Breast epithelium (tissue), 4 donors: ENCODE data around the gene ACTRT2. TPM values are rescaled to one million over a fixed set of nuclear protein-coding genes. Genes with fewer than 3 reads are reported as not detected.

Source experiments
- DNase-seq, 2 donors: peaks; one replicate each; pipeline ENCODE4 v3.0.0-alpha.2; 2019; ENCODE audit warnings: low spot score in 2 of 2
- H3K27ac ChIP-seq, 2 donors: fragments of 200-600 bp; sonication (generic) in 1 of 2; one replicate each; pipeline ENCODE4 v1.5.1; 2016 to 2019; ENCODE audit warnings: mild to moderate bottlenecking in 1 of 2
- H3K27me3 ChIP-seq, 2 donors: fragments of 200-600 bp; sonication (generic) in 1 of 2; one replicate each; pipeline versions ENCODE4 v1.5.1 to v1.6.0; 2017 to 2019; ENCODE audit warnings: control low read depth in 1 of 2, mild to moderate bottlenecking in 1 of 2
- H3K36me3 ChIP-seq: fragments of 200-600 bp; one replicate; pipeline ENCODE4 v1.5.1; 2019
- H3K4me1 ChIP-seq, 2 donors: fragments of 200-600 bp; sonication (generic); one replicate each; pipeline ENCODE4 v1.5.1; 2016 to 2019; ENCODE audit warnings: control low read depth in 1 of 2
- H3K4me3 ChIP-seq, 3 donors: fragments of 200-600 bp; sonication (generic); 1 replicate in 2 of 3; 2 replicates in 1 of 3; pipeline ENCODE4 v1.5.1; 2016 to 2019; ENCODE audit warnings: mild to moderate bottlenecking in 3 of 3, moderate library complexity in 2 of 3
- H3K9me3 ChIP-seq, 2 donors: fragments of 200-600 bp; sonication (generic) in 1 of 2; one replicate each; pipeline ENCODE4 v1.5.1; 2016 to 2019; ENCODE audit warnings: control low read depth in 1 of 2
- POLR2A ChIP-seq: fragments of 450-650 bp; IDR thresholded peaks from one replicate; pipeline ENCODE4 v1.6.1; 2016; ENCODE audit warnings: antibody characterized with exemption, mild to moderate bottlenecking, moderate library complexity
- POLR2AphosphoS5 ChIP-seq, 3 donors: sonication (generic); formaldehyde crosslinking; IDR thresholded peaks; one replicate each; pipeline ENCODE4 v1.6.1; 2017; ENCODE audit warnings: antibody characterized with exemption in 3 of 3
- intact Hi-C: fragments of 100-400 bp; cut with DNase I; formaldehyde crosslinking; loops from one replicate; pipeline ENCODE4 v1.15.1; 2023; ENCODE audit warnings: low total_unique reads
- total RNA-seq, 3 donors: library from RNA; depleted of rRNA; stranded (reverse); fragments of >200 nt; gene quantifications; one replicate each; pipeline ENCODE4 v1.1.0, GENCODE V29; 2016
- TF ChIP-seq, protein P1 (sequence below), 3 donors: fragments of 450-650 bp; IDR thresholded peaks; one replicate each; pipeline ENCODE4 v1.5.1; 2016 to 2017; ENCODE audit warnings: antibody characterized with exemption in 3 of 3, mild to moderate bottlenecking in 3 of 3, moderate library complexity in 3 of 3

ACTRT2 gene
- total RNA-seq, 3 donors from 2014 or later: not detected

DNA sequence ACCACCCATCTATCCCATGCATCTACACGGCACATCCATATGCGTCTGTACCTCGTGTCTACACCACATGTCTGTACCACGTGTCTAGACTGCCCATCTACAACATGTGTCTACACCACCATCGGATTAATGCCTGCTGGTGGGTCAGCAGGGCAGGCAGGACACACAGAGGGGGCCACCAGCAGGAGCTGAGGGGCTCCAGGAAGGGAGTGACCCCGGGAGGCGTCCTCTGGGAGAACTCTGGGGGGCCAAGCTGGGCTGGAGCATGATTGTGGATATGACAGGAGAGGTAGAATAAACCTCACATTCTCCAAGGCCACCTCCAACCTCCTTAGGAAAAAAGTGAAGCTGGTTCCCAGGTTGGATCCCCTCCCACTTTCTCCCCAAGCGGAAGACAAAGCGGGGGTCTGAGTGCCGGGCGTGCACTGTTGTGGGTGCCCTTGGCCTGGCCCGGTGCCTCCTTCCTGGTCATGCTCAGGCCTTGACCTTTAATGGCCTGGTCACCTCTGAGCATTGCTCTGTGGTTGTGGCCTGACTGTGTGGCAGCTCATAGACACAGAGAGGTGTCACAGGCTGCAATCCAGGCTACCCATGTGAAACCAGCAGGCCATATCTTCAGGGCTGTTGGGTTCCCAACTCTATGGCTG is 881 bp upstream of the ACTRT2 start:
- no peaks in the 10 kb centered on the region for H3K4me1 ChIP-seq
- DNase-seq: peak in 1 of 2 donors; percentile 46
- intact Hi-C loops: no loop called here

DNA sequence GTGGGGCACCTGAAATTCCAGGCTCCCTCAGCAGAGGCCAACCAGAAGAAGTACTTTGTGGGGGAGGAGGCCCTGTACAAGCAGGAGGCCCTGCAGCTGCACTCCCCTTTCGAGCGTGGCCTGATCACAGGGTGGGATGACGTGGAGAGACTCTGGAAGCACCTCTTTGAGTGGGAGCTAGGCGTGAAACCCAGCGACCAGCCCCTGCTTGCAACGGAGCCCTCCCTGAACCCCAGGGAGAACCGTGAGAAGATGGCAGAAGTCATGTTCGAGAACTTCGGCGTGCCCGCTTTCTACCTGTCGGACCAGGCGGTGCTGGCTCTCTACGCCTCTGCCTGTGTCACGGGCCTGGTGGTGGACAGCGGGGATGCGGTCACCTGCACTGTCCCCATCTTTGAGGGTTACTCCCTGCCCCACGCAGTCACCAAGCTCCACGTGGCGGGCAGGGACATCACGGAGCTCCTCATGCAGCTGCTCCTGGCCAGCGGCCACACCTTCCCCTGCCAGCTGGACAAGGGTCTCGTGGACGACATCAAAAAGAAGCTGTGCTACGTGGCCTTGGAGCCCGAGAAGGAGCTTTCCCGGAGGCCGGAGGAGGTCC is 634 bp downstream of the ACTRT2 start:
- intact Hi-C loops: no loop called here
- TF ChIP-seq, protein P1, sequence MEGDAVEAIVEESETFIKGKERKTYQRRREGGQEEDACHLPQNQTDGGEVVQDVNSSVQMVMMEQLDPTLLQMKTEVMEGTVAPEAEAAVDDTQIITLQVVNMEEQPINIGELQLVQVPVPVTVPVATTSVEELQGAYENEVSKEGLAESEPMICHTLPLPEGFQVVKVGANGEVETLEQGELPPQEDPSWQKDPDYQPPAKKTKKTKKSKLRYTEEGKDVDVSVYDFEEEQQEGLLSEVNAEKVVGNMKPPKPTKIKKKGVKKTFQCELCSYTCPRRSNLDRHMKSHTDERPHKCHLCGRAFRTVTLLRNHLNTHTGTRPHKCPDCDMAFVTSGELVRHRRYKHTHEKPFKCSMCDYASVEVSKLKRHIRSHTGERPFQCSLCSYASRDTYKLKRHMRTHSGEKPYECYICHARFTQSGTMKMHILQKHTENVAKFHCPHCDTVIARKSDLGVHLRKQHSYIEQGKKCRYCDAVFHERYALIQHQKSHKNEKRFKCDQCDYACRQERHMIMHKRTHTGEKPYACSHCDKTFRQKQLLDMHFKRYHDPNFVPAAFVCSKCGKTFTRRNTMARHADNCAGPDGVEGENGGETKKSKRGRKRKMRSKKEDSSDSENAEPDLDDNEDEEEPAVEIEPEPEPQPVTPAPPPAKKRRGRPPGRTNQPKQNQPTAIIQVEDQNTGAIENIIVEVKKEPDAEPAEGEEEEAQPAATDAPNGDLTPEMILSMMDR (IDR thresholded peaks at IDR 0.05): no peak
- Histone ChIP-seq H3K27ac (no peak overlapping the region), H3K9me3 (peaks cover 0 to 3% of the 10 kb centered on the region in 2 donors), H3K4me3 (no peak overlapping the region), H3K27me3 (peaks cover 0 to 38% of the 10 kb centered on the region in 2 donors), H3K36me3 (no peaks in the 10 kb centered on the region), H3K4me1 (no peaks in the 10 kb centered on the region)
- peak in 1 of 2 donors; percentile 48 for DNase-seq

More for the DNA sequence above, 881 bp upstream of the ACTRT2 start:
- H3K27ac ChIP-seq: no peak overlapping the region
- H3K4me3 ChIP-seq: no peak overlapping the region
- H3K27me3 ChIP-seq: peaks cover 0 to 49% of the 10 kb centered on the region in 2 donors
- TF ChIP-seq POLR2A (no peak), POLR2AphosphoS5 (IDR thresholded peaks at IDR 0.05) (no peak)
- H3K36me3 ChIP-seq: no peaks in the 10 kb centered on the region
- H3K9me3 ChIP-seq: peaks cover 0 to 3% of the 10 kb centered on the region in 2 donors

DNA sequence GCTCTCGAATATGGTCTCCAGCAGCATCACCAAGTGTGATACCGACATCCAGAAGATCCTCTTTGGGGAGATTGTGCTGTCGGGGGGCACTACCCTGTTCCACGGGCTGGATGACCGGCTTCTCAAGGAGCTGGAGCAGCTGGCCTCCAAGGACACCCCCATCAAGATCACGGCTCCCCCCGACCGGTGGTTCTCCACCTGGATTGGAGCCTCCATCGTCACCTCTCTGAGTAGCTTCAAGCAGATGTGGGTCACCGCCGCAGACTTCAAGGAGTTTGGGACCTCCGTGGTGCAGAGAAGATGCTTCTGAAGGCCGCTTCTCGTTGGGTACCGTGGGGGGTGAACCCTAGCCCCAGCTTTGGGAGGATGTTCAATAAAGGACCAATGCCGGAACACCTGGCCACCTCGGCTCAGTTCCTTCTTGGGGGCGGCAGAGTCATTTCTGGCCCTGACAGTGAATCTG is 1.3 kb downstream of the ACTRT2 start:
- intact Hi-C loops: no loop called here
- no peaks in the 10 kb centered on the region for H3K36me3 ChIP-seq
- no peak overlapping the region for H3K4me3 ChIP-seq
- H3K27ac ChIP-seq: no peak overlapping the region
- DNase-seq: peak in 1 of 2 donors; percentile 45
- peaks cover 0 to 33% of the 10 kb centered on the region in 2 donors for H3K27me3 ChIP-seq
- TF ChIP-seq POLR2A (no peak), POLR2AphosphoS5 (IDR thresholded peaks at IDR 0.05) (no peak)
- TF ChIP-seq, protein P1 (IDR thresholded peaks at IDR 0.05): no peak
- no peaks in the 10 kb centered on the region for H3K4me1 ChIP-seq
- H3K9me3 ChIP-seq: peaks cover 0 to 3% of the 10 kb centered on the region in 2 donors

DNA sequence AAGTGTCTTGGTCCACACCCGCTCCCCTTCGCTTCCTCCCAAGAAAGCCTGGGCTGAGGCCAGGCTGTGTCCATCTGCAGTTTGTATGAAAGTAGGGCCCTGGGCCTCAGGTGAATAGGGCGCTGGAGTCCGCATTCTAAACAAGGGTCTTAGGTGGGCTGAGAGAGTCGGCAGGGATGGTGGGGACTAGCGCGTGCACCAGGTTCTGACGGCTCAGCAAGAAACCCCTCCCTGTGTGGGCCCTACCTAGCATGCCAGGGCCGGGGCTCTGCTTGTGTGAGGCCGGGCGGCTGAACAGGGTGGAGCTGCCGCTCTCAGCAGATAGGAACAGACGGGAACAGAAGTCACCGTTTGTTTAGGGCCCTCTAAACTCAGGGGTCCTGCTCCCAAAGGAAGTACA is 1.7 kb downstream of the ACTRT2 start:
- H3K27ac ChIP-seq: no peak overlapping the region
- peaks cover 0 to 33% of the 10 kb centered on the region in 2 donors for H3K27me3 ChIP-seq
- H3K4me1 ChIP-seq: no peaks in the 10 kb centered on the region
- DNase-seq: peak in 1 of 2 donors; percentile 37
- H3K9me3 ChIP-seq: peaks cover 0 to 3% of the 10 kb centered on the region in 2 donors
- no peak for TF ChIP-seq POLR2AphosphoS5 (IDR thresholded peaks at IDR 0.05)
- no peaks in the 10 kb centered on the region for H3K36me3 ChIP-seq
- intact Hi-C loops: no loop called here
- no peak overlapping the region for H3K4me3 ChIP-seq

DNA sequence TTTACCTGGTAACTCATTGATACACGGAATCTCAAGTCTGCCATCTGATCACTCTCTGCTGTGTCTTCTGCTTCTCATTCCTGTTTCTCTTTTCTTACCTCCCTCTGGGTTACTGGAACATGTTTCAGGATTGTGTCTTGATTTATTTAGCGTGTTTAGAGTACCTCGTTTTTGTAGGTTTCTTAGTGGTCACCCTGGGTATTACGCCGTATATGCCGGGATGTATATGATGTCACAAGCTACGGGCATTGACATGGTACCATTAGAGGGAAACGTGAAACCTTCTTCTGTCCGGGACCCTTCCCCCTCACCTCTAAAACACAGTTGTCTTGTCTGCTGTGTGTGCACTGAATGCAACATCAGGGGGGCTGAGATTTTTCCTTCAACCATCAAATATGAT is 2.8 kb downstream of the ACTRT2 start:
- TF ChIP-seq POLR2A (no peak), POLR2AphosphoS5 (IDR thresholded peaks at IDR 0.05) (no peak)
- TF ChIP-seq, protein P1 (IDR thresholded peaks at IDR 0.05): no peak
- H3K9me3 ChIP-seq: peaks cover 0 to 3% of the 10 kb centered on the region in 2 donors
- intact Hi-C loops: no loop called here
- H3K27ac ChIP-seq: no peak overlapping the region
- DNase-seq: peak in 1 of 2 donors; percentile 15
- H3K4me1 ChIP-seq: no peaks in the 10 kb centered on the region
- H3K27me3 ChIP-seq: peaks cover under 1 to 33% of the 10 kb centered on the region in 2 donors
- H3K36me3 ChIP-seq: no peaks in the 10 kb centered on the region
- no peak overlapping the region for H3K4me3 ChIP-seq

DNA sequence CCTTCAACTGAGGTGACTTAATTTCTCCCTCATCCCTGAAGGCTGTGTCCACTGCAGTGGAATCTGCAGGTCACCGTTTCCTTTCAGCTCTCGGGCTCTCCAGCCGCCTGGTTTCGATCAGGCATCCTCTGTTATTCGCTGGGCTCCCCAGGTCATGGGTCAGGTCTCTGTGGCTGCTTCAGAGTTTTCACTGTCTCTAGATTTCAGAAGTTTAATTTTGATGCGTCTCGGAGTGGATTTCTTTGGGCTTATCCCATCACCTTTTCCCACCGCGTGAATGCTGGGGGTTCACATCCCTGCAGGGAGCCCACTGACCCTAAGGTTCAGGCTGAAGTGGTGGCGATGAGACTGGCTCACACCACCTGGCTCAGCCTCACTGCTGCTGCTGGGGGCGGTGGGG is 3.3 kb downstream of the ACTRT2 start:
- peak in 1 of 2 donors; percentile 22 for DNase-seq
- H3K4me3 ChIP-seq: no peak overlapping the region
- intact Hi-C loops: no loop called here
- TF ChIP-seq POLR2A (no peak), POLR2AphosphoS5 (IDR thresholded peaks at IDR 0.05) (no peak)
- TF ChIP-seq, protein P1 (IDR thresholded peaks at IDR 0.05): no peak
- H3K4me1 ChIP-seq: no peaks in the 10 kb centered on the region
- peaks cover 0 to 3% of the 10 kb centered on the region in 2 donors for H3K9me3 ChIP-seq
- H3K27ac ChIP-seq: no peak overlapping the region
- H3K36me3 ChIP-seq: no peaks in the 10 kb centered on the region
- H3K27me3 ChIP-seq: peaks cover 4 to 37% of the 10 kb centered on the region in 2 donors
